Ureter (tissue), 1 donor: ENCODE data around the gene FAM72B. TPM values are rescaled to one million over a fixed set of nuclear protein-coding genes. Genes with fewer than 3 reads are reported as not detected.
"Not testable (repeated sequence)": the region's sequence is repeated elsewhere in the genome, so short reads cannot be mapped to it uniquely, and the experiment has no call there.

Experiments used
- DNase-seq: peaks from one replicate; pipeline ENCODE4 v3.0.0-alpha.2; 2020; ENCODE audit warnings: low spot score
- total RNA-seq: library from RNA; stranded (reverse); gene quantifications from one replicate; pipeline ENCODE4 v1.2.4, GENCODE V29; 2023
- donor health status: DM: yes; HTN: yes; CAD: no.

The FAM72B gene
- 0.68 TPM for total RNA-seq

- DNase-seq = peak; percentile 95
These were observed at the start of gene FAM72B, which contains the start of gene SRGAP2C for GRCh38 chr1:121184290-121185127. Gene FAM72B (minus strand): TSS chr1:121184340. CDS start chr1:121183489, 851 bp downstream. Gene SRGAP2C (plus strand): TSS chr1:121184975. CDS start chr1:121187447, 2,472 bp downstream.

GRCh38 chr1:121232445-121233125, 48.4 kb upstream of the FAM72B start:
- DNase-seq = not testable (repeated sequence)

DNA sequence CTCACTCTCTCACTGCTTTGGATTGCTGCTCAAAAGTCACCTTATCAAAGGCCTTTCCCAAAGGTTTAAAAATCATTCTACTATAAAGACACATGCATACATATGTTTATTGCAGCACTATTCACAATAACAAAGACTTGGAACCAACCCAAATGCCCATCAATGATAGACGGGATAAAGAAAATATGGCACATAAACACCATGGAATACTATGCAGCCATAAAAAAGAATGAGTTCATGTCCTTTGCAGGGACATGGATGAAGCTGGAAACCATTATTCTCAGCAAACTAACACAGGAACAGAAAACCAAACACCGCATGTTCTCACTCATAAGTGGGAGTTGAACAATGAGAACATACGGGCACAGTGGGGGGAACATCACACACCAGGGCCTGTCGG, 46.5 kb upstream of the FAM72B start:
- DNase-seq = not testable (repeated sequence)

- not testable (repeated sequence) for DNase-seq
These were observed 43.6 kb upstream of the FAM72B start for GRCh38 chr1:121227544-121228330.

- DNase-seq = not testable (repeated sequence)
These were observed 42.8 kb upstream of the FAM72B start for GRCh38 chr1:121226925-121227324.

DNA sequence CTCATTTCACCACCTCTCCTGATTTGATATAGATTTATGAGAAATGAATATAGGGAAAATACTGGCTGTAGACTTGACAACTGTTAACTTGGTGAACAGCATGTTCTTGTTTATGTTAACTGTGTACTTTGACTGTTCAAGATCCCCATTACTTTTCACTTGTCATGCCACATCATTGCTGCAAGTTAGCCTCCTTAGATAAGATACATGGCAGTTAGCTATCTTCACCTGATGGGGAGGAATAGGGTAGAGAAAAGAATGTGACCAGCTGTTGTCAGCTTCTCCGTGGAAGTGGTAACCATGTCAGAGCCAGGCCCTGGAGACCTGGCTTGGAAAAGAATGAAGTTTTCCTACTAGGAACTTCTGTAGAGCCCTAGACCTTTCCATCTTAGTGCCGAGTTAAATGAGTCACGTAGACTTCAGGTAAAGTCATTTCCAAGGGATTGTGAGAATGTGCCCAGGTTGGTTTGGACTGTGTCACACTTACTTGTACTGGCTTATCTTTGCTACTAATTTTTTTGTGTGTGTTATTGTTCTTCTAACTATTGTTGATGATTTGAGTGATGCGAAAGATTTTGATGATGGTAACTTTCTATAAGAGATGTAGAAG, 42.3 kb upstream of the FAM72B start:
- not testable (repeated sequence) for DNase-seq

DNA sequence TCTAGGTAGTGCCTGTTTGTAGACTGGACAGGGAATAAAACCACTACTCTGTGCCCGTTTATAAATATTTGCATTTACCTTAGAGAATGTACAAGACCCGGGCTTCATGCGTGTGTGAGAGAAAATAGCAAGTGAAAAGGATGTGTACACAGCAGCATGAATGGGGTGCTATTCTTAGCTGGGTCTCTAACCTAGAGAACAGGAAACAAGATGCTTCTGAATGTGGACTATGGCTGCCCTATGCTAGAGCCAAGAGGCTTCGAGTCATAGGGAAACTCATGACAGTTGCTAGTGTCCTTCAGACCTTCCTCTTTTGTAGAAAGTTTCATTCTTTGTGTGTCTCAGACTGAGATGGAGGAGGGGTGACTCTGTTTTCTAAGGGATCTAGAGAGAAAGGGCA, 40.6 kb upstream of the FAM72B start:
- not testable (repeated sequence) for DNase-seq

- not testable (repeated sequence) for DNase-seq
These were observed 37.6 kb upstream of the FAM72B start for GRCh38 chr1:121221770-121222169.

GRCh38 chr1:121216676-121217075, 32.5 kb upstream of the FAM72B start:
- not testable (repeated sequence) for DNase-seq

DNA sequence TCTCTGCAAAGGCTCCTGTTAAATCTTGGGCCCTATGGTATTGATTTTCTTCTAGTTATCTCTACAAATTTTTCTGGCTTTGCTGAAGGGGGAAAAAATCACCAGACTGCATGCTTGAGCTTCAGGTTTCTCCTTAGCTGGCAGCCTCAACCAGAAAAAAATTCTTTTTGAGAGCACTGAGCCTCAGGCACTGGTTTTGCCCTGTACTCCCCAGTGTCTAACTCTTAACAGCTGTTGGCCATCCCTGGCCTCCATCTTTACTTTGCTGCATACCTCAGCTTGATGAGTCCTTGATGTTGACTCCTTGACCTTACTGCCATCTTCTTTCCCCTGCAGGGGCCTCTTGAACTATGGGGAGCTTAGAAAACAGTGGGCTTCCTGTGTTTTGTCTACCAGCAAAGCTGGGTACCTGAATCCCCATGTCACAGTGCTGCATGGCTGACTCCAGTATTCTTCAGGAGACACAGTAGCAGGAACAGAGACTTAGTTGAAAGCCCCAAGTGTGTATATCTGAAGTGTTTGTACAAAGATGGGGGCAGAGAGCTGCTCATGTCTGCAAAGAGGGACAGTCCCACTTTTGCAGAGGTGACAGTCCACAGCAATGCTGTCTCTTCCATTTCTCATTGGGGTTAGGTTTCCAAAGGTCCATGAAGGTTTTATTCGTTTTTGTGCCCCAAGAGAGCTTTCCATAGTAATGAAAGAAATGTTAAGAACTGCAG, 31.7 kb upstream of the FAM72B start:
- not testable (repeated sequence) for DNase-seq

DNA sequence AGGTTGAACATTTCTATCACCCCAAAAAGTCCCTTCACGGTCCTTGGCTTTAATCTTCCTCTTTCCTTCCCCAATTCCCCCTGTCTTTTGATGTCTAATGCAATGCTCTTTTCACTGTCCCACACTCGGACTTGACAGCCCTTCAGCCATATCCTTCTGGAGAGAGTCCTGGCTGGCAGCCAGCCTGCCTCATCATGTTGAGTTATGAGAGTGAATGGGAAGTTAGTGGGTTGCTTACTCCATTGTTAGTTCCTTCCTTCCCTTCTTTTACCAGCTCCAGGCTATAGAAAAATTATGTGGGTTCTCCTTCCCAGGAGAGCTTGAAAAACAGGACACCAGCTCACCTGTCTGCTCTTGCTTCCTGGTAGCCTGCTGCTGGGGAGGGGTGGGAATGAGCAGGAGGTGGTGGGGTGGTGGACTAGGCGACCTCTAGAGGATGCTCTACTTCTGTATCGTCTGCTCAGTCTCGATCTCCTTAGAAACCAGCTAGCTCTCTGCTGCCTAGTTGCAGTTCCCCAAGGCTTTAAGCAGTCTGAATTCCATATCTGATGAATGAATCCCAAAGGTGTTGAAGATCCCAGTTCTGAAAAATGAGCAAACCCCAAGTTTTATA, 30.5 kb upstream of the FAM72B start:
- DNase-seq = not testable (repeated sequence)

GRCh38 chr1:121213491-121213890, 29.4 kb upstream of the FAM72B start:
- DNase-seq = not testable (repeated sequence)

GRCh38 chr1:121210778-121211177, 26.6 kb upstream of the FAM72B start:
- DNase-seq = not testable (repeated sequence)

DNA sequence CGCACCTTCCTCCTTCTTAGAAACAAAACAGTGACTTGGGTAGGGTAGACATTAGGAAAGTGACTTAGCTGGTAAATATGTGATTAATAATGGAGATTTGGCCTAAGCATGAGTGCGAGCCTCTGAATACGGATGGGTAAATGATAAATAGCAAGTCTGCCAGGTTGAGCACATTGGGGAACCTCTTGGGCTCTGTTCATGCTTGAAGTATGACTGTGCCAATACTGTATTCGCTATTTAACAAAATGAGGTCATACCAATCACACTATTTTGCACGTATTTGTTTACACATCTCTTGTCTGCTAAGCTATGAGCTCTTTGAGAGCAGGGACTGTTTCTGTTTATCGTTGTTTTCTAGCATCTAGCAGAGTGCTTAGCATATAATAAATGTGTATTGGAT, 24.2 kb upstream of the FAM72B start:
- DNase-seq = not testable (repeated sequence)

GRCh38 chr1:121207328-121207727, 23.2 kb upstream of the FAM72B start:
- not testable (repeated sequence) for DNase-seq

DNA sequence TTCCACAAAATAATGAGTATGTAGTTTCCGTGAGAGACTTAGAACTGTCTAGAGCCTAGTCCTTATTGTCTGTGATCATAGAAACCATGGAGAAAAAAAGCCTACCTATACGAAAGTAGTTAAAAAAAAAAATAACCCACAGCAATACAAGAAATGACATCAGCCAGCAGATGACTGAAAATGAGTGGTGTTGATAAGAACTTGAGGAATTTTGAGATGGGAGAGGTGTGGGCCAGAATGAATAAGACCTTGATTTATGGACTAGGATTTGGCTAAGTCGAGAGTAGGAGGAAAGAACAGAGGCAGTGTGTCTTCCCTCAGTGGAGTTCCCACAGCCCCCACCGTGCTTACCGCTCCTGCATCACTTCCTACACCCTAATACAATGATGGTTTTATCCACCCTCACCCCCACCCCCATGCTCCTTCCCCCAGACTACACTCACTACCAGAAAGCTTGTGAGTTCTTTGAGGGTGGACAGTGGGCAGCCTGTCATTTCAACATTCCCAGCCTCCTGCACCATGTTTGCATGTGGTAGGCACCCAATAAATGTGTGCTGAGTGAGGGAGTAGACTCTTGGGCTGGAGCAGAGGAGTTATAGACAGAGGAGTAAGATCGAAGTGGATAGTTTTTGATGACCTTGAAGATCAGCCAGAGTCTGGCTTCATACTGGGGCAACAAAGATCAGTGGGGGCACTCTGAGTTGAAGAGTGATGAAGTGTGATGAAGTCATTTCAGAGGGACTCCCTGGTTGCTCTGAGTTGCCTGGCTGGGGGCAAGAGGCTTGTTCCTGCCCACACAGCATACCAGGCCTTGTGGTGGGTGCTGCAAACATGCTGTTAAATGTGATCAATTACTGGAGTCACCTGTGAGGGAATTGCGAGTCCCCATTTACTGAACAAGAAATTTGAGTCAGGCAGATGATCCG, 21.9 kb upstream of the FAM72B start:
- not testable (repeated sequence) for DNase-seq

DNA sequence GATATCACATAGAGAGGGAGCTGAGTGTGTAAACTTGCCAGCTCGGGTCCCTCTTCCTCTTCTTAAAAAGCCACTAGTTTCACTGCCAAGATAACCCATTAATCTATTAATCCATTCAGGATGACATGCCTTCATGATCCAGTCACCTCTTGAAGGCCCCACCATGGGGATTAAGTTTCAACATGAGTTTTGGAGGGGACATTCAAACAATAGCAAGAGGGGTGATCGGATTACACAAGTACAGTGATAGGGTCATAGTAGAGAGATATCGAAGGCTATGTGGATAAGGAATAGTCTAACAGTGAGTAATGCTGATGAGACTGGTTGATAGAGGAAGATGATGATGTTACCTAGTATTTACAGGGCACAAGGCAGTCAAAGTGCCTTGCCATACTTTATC, 18.8 kb upstream of the FAM72B start:
- DNase-seq = not testable (repeated sequence)

DNA sequence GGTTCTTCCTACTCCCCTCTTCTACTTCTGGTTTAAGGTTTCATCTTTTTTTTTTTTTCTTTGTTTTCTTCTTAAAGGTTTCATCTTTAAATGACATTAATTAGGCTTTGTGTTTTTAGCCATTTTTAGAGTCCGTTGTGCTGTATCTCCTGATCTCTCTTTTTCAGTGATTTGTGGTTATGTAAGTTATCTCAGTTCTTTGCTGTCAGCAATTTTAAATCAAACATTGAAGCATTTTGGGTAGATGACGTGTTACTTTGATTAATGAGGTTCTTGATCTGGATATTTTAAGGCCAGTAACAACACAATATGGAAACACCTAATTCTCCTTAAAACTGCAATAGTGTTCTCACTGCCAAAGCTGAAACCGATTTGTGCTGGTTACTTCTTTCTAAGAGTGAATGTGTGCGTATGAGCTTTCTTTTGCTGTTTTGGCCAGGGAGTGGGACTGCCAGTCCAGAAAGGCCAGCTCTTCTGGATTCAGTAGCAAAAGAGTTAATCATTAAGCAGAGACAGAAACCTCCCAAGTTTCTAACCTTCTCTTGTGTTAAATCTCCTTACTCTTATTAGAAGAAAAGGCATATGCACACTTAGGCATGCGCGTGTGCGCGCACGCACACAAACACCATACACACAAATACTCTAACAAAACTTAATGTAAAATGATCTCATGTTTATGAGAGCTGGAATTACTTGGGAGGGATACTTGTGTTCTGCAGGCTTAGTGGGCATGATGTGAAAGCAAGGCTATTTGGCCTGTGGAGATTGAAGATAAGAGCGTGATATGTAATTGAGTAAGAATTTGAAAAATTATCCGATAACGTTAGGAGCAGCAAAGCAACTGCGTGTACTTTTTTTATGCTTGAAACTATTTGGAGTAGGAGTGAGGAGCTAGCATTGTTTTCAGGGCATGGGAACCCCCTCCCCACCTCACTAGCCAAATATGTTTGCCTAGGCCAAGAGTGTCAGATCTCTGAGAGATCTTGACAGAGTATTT, 17.1 kb upstream of the FAM72B start:
- not testable (repeated sequence) for DNase-seq
